Suppressor macrophage (primary cell): Measurements from ENCODE around the gene CNTN2.

Source experiments
- DNase-seq, 4 experiments: peaks; one replicate each; pipeline ENCODE4 v3.0.0-alpha.2; 2020 to 2022

CNTN2 gene

DNA sequence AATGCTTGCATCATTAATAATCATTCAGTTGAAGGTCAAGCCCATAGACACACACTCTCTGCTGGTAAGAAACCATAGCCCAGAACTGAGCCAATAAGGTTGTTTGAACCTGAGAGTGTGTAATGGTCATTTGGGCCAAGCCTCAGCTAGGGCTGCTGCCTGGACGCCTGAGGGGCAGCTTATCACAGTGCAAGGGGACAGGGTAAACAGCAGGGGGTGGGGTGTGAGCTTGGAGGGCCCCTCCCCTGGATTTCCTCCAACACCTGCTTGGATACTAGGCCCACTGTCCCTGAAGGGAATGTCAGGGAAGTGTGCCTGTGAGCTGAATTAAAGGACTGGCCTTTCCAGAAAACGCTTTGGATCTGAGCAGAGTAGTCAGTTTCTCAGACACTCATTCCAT lies 24.6 kb upstream of the CNTN2 start:
- no peak for DNase-seq

DNA sequence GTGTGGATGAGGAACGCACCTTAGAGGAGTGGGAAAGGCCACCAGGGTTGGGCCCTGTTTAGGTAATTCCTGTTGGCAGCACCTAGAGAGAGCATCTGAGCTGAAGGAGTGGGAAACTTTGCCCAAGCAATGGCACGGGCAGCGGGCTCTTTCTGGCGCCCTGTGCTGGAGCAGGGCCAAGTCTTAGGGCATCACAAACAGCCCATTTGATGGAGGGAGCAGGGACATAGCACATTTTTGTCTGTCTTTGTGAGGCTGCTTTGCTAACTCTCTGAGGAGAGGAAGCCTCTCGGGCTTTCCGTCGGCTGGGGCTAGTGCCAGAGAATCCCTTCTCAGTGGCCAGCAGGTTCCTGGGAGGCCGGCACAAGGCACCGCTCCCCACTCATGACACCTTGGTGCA lies 22.5 kb upstream of the CNTN2 start:
- no peak for DNase-seq

DNA sequence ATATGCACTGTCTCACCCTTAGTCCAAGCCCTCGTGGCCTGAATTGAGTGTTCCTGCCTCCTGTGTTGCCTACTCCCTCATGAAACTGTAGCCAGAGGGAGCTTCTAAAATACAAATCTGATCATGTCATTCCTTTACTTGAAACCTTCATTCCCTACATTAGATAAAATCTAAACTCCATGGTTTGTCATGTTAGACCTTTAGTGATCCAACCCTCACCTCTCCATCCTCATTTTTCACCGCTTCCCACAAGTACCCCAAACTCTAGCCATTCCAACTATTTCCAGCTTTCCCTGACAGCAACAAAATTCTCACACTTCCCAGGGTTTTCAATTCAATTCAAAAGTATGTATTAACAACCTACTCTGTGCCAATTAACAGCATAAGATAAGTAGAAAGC lies 18.3 kb upstream of the CNTN2 start:
- DNase-seq, result no peak

DNA sequence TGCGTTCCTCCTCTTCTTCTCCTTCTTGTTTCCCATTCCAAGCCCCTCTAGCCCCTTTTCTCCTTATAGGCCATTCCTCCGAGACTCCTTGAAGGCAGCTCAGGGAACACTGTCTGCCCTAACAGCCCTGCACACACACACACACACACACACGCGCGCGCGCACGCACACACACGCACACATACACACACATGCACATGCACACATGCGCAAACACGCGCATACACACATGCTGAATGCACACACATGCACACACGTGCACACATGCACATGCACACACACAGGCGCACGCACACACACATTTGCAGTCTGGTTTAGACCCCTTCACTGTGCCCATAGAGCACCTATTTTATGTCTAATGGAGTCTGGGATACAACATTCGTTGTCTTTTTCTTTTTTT lies 17.8 kb upstream of the CNTN2 start:
- no peak for DNase-seq

DNA sequence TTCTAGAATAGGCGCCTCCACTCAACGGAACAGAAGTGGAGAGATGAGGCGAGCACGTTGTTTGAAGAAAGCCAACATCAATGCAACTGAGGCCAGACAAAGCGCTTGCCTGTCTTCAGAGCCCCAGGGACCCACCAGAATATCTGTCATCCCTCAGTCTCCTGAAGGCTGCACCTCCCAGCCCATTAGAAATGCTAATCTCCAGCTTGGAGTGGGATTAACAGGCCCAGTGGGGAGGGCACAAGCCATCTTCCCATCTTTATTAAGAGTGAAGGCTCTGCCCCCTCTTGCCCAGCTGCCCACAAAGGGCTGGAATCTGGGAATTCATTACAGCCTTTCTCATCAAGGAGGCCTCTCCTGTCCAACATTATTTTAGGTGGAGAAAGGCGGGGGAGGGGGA lies 16.8 kb upstream of the CNTN2 start:
- no peak for DNase-seq

DNA sequence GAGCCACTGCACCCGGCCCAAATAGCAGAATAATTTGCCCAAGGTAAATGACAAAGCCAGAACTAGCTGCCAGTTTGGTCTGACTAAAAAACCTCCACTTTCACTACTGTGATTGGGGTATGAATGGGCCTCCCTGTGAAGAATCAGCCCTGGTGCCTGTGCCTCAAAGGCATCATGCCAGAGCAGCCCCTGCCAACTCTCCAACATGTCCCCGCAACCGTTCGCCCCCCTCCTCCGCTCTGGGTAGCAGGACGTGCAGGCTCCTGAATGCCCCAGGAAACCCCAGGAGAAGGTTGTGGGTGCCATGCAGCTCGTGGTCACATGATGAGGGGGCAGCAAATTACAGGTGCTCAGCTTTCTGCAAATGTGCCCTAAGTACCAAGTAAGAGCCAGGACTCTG lies 14.6 kb upstream of the CNTN2 start:
- no peak for DNase-seq

DNA sequence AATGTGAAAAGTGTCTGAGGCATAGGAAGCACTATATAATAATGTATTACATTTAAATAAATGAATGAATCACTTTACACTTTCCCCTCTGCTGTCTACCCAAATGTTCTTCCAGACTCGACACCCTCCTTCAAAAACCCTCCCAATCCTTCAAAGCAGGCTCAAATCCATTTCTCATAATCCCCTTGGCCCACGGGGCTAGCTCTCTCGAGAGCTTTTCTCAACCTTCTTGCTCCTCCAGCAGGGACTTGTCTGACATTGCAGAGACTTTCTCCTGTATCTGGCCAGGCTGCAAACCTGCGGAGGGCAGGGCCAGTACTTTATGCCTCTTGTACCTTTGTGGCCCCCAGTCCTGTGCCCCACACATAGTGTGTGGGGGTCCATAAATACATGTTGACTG lies 14.1 kb upstream of the CNTN2 start:
- DNase-seq, result no peak

DNA sequence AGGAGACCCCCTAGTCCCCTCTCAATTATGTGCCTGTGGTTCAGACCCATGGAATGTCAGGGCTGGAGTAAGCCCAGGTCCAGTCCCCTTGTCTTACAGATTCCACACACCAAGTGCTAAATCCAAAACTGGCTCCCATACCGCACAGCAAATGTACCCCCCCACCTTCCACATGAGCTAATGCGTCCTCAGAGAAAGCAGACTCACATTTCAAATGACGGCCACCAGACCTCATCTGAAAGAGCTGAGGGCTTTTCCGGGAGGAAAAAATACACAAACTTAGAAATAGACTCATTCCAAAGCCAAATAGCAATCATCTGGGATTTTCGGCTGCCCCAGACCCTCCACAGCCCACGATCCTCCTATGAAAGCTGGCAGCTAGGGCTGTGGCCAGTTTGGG lies 12.8 kb upstream of the CNTN2 start:
- DNase-seq, result no peak

DNA sequence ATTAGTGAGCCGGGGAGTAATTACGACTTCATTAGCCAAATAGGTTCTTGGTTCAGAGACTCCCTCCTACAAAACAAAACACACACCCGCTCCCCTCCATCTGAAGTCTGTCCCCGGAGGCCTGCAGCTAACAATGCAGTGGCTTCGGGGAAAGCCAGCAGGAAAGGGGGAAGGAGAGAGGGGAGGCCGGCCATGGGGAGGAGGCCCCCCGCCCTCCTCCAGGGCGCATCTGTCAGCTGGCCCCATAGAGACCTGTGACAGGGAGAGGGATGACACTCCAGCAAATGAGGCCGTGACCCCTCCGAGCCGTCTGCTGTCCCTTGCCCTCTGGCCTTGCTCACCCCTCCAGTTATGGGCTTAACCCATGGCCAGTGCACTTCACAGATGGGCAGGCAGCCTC lies 12.1 kb upstream of the CNTN2 start:
- no peak for DNase-seq

DNA sequence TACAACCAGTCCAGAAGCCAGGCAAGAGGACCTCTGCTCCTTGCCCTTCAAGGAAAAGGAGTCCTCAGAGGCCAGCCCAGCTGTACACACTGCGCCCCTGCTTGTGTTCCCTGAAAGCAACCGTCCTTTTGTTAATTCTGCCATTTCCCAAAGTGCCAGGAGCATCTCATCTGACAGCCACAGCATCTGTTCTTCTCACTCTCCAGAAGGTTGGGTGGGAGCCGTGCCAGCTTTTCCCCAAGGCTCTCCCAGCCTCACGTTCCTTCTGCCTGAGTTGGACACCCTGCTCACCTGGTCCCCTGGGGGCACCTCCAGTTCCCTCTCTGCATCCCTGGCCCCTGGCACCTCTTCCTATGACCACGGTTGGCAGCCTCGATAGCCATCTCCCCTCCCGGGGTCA lies 10.5 kb upstream of the CNTN2 start:
- DNase-seq, result no peak

DNA sequence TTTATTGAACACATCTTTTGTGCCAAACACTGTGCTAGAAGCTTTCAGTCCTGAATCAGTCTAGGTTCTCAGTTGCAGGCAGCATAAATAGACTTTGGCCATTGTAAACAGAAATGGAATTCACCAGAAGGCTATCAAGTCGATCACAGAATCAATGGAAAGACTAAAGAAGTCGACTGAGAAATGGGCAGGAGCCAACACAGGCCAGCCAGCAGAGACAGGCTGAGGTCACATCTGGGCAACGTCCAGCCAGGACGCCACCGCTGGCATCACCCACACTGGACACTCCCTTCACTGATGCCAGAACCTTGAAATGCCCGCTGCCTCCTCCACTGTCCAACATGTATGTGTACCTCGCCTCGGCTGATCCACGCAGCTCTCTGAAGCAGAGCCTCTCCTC lies 5.5 kb upstream of the CNTN2 start:
- no peak for DNase-seq

DNA sequence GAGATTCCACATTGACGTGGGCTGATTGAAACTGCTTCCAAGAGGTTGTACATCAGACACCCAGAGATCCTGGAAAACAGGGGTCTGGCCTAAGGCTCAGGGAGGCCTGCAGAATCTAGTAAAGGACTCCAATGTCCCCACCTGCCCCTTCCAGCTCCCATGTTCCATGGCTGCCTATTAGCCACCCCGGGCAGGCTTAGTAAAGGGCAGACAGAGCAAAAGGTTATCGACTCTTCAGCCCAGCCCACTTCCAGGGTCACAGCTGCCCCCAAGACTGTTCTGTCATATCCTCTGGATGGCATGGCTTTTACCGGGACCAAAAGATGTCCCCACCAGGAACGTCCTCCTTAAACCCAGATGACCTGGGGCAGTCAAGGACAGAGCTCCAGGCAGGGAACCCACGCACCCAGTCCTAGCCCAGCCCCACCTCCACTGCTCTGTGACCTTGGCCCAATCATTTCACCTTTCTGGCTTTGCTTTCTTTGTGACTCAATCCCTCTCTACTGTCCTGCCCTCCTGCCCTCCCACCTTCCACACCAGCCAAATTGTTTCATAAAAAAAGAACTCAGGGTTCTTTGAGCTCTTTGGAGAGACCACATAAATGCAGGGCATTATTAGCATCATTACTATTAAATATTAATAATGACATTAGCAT lies 4.8 kb upstream of the CNTN2 start:
- DNase-seq, result no peak

DNA sequence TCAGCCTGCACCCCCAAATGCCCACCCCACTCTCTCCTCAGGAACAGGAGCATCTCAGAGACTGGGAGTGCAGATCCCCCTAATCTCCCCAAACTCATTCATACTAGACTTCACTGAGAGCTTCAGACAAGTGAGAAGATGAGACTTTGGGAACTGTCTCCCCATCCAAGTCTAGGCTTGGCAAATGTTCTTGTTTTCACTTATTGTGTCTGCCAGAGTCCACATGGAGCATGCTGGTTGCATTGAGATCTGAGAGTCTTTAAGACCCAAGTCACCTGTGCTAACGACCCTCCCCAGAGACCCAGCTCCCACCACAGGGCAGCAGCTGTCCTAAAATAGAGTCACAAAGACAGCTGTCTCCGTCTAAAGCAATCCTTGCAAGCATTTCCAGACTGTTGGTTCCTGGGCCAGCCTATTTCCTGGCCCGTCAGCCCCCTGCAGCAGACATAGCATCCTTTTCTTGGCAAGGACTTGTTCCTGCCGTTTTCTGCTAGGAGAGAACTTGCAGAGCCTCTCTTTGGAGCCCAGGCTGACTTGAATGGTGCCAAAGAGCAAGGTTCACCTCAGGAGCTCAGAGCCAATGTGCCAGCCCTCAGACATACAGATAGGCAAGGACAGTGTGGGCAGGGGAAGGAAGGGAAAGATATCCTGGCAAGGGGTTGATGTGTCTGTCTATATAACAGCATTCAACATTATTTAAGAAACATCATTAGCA lies 1.9 kb upstream of the CNTN2 start:
- no peak for DNase-seq

DNA sequence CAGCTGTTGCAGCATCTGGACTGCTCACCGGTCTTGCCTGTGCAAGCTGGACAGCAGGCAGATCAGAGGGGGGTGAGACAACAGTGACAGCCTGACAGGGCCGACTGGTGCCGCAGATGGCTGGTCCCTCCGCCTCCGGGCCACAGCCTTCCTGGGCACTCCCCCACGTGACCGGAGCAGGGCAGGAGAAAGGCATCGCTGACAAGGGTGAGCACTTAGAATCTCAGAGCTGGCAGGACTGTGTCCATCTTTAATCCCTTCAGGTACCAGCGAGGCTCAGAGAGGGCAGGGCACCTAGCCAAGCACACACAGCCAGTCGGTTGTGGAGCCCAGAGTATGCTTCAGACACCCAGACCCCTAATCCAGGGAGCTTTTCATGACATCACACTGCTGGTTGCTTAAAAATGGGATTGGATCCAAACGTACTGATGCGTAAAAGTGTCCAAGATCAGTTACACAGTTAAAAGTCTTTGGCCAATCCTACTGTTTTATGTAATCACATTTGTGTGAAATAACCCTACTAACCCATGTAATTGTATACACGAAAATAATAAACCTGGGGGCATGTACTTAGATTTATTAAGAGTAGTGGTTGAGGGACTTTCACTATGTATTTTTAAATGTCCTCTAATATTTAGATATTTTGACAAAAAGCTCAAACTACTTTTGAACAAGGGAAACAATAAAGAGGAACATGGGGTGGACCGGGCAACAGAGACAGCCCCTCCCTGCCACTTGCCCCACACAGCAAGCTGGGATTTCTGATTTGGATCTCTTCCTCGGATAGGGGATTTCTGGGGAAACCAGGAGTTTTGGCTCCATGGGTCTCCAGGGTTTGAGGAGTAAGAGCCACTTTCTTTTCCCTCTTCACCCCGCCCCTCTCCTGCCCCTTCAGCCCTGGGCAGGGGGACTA lies 758 bp upstream of the CNTN2 start:
- no peak for DNase-seq

DNA sequence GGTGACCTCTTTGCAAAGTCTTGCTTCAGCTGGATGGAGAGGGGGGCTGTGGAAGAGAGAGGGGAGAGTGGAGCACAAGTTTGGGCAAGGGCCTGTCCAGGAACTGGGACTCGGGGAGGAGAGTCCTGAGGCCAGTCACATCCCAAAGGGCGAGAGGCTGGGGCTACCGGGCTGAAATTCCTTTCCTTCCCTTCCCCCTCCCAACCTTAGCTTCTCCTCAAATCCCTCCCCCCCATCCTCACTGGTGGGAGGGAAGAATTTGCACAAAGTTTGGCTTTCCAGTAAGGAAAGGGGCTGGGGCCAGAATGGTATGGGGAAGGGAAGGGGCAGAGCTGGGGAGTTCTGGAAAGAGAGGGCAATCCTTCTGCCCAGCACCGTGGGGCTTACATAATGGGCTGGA lies 854 bp downstream of the CNTN2 start:
- no peak for DNase-seq

DNA sequence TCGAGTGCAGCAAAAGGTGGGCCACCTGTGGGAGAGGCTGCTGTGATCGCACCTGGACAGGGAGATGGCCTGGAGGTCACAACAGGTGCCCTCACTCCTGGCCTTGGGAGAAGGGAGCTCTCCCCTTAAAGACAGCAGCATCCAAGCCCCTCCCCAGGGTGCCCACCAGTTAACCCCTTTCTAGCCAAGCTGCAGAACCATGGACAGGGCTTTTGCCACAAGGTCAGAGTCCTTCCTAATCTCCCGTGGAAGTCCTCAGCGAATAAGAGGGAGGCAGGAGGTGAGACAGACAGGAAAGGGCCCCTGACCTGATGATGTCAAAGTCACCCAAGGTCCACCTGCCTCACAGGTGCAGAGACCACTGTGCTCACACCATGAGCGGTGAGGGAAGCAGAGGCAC lies 1.7 kb downstream of the CNTN2 start:
- DNase-seq, result no peak

DNA sequence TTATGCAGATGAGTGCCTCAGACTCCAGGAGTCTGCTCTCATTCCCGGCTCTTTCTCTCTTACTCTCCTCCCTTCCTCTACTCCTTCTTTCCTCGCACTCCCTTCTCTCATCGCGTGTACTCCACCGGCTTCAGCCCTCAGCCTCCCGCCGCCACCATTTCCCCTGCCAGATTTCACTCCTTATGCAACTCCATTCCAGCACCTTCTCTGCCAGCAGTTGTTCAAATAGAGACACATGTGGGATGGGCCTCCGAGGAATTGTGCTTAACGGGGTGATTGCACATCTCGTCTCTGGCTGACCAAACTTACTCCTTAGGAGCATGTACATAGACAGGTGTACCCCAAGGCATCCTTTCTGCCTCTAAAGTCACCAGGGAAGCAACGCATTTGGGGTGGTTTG lies 2.1 kb downstream of the CNTN2 start:
- DNase-seq, result no peak

DNA sequence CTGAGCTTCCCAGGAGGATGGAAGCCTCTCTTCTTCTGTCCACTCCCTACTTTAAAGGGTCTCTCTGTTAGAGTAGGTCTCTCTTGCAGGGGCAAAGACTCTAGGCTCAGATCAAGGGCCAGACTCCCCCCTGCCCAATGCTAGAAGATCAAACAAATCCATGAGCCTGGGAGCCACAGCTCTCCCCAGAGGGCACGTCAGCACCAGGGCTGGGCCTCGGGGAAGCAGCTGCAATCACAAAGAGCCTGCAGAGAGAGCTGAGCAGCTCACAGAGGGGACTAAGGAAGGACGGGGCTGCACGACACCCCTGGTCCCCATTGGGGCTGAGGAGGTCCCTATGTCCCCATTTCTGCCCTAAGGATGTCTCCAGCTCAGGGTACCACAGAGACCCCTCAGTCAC lies 3.9 kb downstream of the CNTN2 start:
- DNase-seq, result no peak

DNA sequence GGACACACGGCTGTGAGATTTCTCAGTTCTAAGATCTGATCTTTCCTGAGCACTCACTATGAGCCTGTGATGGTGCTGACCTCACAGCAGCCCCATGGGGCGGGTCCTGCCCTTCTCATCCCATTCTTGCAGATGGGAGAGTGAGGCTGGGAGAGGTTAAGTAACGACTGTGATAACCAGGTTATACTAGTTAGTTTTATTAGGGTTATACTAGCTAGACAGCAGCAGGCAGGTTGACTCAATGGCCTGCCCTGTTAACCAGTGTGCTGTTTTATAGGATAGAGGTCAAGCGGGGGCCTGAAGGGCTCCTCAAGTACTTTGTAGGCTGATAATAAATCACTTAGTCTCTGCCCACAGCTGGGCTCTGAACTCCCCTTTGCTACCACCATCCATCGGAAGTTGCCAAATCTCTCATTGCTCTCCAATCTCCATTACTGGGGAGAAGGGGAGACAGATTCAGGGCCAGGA lies 4.8 kb downstream of the CNTN2 start:
- no peak for DNase-seq

DNA sequence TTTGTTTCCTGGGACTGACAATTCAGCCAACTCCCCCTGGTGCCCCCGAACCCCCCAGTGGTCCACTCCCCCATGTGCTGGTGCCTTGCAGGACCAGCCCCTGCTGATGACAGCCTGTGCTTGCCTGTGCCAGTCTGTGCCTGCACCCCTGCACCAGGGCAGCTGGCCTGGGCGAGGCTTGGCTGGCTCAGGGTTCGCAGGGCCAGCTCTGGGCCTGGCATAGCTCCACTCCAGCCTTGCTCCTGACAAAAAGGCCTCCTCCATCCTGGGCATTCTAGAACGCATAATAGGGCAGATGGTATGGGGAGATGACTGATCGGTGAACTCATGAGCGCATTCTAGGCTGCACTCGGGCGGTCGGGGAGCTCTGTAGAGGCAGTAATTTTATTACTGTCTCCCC lies 5.4 kb downstream of the CNTN2 start:
- no peak for DNase-seq

DNA sequence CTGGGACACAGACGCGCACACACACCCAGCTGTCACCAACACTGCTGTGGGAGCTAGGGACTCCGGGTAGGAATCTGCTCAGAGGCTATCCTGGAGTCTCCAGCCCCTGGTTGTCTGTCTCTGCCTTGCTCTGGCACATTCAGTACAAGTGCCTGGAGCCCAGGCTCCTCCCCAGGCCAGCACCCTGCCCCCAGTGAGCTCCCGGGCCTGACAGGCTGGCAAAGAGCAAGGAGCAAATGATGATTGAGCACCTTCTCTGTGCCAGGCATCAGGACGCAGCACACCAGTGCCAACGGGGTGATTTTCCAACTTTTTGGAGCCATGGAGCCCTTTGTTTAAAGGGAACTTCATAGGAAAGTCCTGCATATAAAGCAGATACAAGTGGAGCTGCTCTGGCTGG lies 6.5 kb downstream of the CNTN2 start:
- no peak for DNase-seq

DNA sequence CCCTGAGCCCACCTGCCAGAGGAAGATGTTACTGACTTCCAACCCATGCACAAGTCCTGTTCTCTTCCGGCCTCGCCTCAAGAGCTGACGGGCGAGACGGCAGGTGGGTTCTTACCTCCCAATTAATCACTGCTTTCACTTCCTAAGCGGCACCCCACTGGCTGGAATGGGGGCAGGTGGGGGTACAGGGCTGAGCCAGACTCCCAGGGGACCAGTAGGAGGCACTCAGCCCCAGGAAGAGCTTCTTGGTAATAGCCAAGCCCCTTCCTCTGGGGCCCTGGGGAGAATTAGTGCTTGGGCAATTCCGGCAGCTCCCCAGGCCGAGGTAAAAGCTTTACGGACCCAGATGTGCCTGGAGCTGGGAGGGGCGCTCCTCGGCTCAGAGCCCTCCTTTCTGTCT lies 9.7 kb downstream of the CNTN2 start:
- DNase-seq, result no peak

DNA sequence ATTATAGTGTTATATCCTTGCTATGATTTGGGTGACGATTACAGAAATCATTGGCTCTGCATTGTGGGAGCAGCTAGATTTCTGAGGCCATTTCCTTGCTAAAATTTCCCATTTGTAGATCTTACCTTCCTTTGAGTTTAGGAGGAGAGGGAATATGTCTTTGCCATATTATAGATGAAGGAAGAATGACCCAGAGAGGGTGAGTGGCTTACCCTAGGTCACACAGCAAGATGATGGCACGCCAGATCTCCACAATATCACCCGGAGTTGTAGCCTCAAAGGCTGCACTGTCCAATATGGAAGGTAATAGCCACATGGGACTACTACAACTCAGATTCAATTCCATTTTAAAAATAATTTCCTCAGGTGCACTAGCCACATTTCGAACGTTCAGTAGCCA lies 10.3 kb downstream of the CNTN2 start:
- no peak for DNase-seq

DNA sequence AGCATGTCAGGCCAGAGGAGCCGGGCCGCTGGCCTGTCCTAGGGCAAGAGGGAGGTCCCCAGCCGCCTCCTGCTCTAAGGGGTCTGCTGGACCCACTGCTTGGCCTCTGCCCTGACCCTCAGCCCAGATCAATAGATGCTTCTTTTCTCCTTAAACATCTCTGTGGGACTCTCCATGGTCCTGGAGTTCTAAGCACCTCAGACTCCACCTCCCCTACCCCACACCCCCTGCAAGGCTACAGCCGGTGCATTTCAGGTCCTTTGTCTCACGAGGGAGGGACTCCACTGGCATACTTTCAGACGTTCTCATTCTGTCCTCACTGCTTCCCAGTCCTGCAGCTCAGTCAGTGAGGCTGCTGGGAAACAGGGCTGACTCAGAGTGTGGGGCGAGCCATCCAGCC lies 11.0 kb downstream of the CNTN2 start:
- no peak for DNase-seq
